Measurements from ENCODE around the gene STK11IP.

Gene STK11IP

DNA sequence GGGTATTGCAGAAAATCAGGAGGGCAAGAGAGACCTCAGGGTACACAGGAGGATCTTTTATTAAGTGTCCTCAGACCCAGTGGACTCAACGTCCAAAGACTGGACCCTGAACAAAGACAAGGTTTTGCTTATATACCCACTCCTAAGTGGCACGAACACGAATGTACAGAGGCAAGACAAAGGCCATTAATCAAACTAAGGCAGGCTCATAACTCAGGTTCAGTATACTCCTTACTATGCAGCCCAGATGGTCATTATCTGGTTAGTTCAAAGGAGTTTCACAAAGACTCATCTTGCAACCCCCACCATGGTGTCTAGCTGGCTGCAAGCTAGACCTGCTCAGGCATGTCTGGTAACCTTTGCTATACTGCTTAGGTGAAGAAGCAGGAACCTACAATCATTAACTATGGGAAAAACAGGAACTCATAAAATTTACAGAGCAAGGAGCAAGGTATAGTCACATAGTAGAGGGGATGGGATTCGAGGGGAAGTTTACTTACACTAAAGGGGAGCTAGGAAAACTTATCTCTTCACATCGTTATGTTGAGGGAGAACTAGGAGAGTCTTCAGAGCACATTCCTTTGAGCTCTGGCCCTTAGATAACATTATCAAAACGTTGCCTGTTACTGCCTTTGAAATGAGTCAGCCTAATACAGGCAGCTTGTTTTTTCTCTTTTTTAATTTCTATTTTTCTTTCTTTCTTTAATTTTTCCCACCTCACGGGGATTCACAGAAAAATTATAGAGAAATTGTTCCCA, 63.7 kb downstream of the STK11IP start:
- DNase-seq = no peak

DNA sequence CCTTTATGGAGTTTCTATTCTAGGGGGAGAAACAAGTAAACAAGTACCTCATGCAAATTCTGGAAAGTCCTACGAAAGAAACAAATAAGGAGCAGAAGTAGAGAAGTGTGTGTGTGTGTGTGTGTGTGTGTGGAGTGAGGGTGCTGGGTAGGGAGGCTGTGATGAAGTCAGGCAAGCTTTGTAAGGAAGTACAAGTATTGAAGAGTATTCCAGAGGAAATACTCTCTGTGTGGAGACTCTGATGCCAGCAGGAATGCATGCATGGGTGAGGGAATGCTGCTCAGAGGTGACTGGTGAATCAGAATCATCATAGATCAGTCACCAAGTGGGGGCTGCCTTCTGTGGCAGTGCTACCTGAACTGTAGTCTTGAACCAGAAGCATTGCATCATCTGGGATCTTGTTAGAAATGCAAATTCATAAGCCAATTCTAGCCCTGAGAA, 64.3 kb downstream of the STK11IP start:
- no peak for DNase-seq

DNA sequence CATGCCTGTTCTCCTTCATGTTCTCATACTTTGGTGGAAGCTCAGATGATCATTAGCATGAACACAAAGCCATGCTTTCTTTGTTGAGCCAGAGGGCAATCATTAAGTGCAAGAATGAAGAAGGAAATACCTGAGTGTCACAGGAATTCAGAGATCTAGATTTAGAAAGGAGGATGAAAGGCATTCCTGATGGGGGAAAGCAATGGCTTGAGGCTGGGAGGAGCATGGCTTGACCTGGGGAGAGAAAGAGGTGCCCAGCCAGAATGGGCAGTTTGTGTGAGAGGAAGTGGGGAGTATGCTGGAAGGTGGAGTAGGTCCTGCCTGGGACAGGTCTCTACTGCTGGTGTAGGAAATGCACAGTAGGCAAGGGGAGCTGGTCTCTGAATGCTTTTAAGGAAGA, 64.9 kb downstream of the STK11IP start:
- DNase-seq = no peak

DNA sequence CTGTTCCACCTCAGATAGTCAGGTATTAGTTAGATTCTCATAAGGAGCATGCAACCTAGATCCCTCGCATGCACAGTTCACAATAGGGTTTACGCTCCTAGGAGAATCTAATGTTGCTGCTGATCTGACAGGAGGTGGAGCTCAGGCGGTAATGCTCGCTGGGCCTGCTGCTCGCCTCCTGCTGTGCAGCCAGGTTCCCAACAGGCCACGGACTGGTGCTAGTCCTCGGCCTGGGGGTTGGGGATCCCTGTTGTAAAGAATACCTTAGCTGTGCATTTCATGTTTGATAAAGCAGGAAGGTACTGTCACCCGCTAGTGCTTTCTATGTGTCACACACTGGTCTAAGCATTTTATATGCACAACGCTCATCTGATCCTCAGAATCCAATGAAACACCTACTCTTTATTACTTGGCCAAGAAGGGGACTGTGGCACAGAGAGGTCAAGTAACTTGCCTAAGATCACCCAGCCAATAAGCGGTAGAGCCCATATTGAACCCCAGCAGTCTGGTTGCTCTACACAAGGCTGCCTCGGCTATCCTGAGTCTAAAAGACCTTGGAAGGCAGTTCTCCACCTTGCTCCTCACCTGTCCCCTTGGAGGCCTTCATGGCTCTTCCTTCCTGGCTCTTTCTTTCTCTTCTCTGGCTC, 65.6 kb downstream of the STK11IP start:
- no peak for DNase-seq

DNA sequence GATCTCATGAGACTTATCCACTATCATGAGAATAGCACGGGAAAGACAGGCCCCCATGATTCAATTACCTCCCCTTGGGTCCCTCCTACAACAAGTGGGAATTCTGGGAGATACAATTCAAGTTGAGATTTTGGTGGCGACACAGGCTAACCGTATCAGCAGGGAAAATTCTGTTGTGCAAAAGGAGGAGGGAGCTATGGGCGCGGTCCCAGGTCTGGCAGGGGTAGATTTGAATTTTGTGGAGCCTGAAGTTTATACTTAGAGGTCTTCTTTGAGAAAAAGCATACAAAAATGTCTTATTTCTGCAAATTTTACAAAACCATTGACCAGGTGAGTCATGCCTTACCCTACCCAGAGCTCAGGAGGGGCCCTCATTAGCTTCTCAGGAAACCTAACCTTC, 66.4 kb downstream of the STK11IP start:
- DNase-seq = no peak

DNA sequence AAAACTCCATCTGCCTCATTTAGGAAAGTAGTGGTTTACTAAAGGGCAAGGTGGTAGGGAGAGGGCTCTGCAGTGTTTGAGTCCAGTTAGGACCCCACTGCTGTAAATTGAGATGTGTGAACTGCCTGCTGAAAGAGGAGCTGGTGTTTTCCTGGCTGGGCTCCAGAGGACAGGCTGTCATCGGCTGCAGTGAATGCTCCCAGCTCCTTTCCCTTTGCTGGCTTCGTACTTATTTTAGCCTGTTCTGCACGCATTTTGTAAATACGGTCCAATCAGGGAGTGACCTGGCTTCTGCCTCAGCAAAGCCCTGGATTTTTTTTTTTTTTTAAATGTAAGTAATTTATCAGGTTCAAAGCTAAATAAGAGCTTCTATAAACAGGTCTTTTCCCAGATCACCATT, 67.3 kb downstream of the STK11IP start:
- peak; percentile 68 for DNase-seq

DNA sequence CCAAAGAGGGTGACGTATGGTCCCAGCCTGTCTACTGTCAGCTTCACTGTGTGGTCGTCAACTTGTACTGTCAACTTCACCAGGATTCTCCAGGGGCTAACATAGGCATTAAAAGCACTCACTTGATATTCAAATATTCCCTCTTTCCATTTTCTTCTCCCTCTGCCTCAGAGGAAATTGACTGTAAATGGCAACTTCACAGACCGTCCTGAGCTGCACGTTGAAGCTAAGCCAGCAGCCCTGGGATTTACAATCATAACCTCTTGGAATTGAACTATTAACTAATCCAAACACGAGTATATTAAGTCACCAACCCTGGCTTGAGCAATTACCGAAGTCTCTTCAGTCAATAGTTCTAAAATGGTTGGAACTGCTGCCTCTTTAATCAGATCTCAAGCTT, 68.3 kb downstream of the STK11IP start:
- no peak for DNase-seq

Measured in NCI-H1694 (cell line).